Activated T-cell treated with anti-CD3 and anti-CD28 coated beads, Interleukin-2, amount 50 U/mL, for 1 hour (primary cell): Measurements from ENCODE around the gene MAN2B2.
"Not testable (repeated sequence)": the region's sequence is repeated elsewhere in the genome, so short reads cannot be mapped to it uniquely, and the experiment has no call there.

Experiments used
- DNase-seq: peaks from one replicate; pipeline ENCODE4 v3.0.0-alpha.2; 2020

The MAN2B2 gene

GRCh38 chr4:6649216-6649615 lies 74.2 kb downstream of the MAN2B2 start:
- DNase-seq = no peak

DNA sequence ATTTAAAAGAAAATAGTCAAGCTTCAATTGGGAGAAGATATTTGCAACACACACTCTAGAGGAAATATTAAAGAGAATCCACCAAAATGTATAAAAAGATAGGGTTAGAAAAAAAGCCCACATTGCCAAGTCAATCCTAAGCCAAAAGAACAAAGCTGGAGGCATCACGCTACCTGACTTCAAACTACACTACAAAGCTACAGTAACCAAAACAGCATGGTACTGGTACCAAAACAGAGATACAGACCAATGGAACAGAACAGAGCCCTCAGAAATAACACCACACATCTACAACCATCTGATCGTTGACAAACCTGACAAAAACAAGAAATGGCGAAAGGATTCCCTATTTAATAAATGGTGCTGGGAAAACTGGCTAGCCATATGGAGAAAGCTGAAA lies 79.2 kb downstream of the MAN2B2 start:
- not testable (repeated sequence) for DNase-seq

DNA sequence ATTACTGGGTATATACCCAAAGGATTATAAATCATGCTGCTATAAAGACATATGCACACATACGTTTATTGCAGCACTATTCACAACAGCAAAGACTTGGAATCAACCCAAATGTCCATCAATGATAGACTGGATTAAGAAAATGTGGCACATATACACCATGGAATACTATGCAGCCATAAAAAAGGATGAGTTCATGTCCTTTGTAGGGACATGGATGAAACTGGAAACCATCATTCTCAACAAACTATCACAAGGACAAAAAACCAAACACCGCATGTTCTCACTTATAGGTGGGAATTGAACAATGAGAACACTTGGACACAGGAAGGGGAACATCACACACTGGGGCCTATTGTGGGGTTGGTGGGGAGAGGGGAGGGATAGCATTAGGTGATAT lies 80.3 kb downstream of the MAN2B2 start:
- not testable (repeated sequence) for DNase-seq

DNA sequence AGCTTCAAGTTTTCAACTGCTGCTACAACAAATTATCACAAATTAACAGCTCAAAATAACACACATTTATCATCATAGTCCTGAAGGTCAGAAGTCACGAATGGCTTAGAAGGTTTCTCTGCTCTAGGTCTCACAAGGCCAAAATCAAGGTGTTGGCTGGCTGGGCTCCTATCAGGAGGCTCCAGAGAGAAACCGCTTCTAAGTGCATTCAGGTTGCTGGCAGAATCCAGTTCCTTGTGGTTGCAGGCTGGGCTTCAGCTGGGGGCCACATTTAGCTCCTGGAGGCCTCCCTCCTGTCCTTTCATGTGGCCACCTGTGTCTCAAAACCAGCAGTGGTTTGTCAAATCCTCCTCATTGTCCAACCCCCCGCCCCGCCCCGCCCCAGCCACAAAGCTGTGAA lies 80.9 kb downstream of the MAN2B2 start:
- no peak for DNase-seq

GRCh38 chr4:6657242-6658208 lies 82.5 kb downstream of the MAN2B2 start:
- DNase-seq = no peak

DNA sequence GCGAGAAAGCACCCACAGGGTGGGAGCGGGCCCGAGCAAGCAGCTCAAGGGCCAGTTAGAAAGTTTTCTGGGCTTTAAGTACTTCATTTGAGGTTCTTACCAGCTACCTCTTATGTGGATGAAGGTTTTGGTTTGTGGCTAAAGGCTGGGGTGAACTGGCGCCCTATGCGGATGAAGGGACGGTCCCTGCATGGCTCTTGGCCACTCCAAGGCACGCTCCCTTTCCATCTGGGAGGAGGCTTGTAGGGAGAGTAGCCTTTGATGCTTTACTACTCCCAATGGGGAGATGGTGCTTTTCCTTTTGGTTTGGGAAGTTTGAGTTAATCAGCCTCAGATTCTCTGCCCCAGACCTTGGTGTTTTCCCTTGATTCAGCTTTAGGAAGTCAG lies 83.2 kb downstream of the MAN2B2 start:
- DNase-seq = no peak

GRCh38 chr4:6658597-6659075 lies 83.6 kb downstream of the MAN2B2 start:
- DNase-seq = peak; percentile 69

DNA sequence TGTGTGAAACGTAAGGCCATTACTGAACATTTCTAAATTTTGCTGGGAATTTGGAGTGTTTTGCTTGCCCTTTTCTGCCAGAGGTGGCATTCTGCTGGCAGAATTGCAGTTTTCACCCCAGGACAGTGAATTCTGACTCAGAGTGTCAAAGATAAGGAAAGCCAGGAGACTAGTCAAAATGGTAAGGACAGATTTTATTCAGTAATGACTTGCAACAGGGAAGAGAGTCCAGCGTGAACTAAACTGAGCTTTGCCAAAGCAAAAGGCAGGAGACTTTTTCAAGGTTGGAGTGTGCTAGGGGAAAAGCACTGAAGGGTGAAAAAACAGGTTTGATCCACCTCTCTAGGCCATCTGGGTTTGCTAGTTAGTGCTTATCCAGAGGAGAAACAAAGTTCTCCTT lies 84.9 kb downstream of the MAN2B2 start:
- no peak for DNase-seq

DNA sequence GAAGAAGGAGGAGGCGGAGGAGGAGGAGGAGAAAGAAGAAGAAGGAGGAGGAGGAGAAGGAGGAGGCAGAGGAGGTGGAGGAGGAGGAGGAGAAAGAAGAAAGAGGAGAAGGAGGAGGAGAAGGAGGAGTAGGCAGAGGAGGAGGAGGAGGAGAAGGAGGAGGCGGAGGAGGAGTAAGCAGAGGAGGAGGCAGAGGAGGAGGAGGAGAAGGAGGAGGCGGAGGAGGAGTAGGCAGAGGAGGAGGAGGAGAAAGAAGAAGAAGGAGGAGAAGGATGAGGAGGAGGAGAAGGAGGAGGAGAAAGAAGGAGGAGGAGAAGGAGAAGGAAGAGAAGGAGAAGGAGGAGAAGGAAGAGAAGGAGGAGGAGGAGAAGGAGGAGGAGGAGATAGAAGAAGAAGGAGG lies 85.4 kb downstream of the MAN2B2 start:
- DNase-seq = no peak

DNA sequence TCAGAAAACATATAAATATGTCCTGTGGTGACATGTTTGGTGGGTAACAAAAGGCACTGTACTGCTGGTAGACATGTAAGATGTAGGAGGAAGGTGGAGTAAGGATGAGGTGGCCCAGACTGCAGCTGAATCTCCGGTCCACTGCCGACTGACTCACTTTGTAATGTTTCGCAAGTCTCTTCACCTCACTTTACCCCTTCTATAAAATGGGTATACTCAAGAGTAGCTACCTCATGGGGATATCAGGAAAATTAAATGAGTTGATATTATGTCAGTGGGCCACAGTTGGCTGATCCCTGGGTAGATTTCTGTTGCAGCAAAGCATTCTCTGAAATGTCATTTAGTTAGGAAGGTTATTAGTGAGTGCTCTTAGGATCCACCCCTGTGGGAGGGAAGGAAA lies 87.6 kb downstream of the MAN2B2 start:
- DNase-seq = no peak

GRCh38 chr4:6663596-6664393 lies 88.8 kb downstream of the MAN2B2 start:
- DNase-seq = no peak

DNA sequence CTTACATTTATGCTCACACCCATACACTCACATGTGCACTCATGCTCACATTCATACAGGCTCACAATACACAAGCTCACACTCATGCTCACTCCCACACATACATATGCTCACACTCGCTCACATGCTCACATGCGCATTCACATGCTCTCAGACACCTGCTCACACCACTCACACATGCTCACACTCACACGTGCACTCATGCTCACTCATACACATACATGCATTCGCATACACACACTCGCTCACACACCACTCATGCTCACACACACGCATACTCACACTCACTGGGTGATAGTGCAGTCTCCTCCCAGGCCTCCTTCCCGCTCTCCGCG lies 90.3 kb downstream of the MAN2B2 start:
- DNase-seq = no peak

DNA sequence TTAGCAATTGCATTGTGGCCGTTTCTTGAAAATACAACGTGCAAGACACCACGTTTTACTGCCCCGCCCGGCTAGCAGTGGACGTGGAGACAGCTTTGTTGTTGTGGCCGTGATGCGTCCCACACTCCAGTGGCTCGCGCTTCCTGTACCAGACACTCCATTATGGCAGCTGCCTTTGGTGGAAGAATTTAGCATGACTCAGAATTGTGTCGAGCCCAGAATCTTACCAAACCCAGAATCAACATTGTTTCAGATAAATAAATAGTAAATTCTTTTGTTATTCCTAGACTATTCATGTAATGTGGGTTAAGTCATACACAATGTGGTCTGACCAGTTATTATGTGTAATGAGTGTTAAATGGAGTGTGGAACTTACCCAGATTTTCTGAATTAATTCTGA lies 93.4 kb downstream of the MAN2B2 start:
- DNase-seq = no peak

DNA sequence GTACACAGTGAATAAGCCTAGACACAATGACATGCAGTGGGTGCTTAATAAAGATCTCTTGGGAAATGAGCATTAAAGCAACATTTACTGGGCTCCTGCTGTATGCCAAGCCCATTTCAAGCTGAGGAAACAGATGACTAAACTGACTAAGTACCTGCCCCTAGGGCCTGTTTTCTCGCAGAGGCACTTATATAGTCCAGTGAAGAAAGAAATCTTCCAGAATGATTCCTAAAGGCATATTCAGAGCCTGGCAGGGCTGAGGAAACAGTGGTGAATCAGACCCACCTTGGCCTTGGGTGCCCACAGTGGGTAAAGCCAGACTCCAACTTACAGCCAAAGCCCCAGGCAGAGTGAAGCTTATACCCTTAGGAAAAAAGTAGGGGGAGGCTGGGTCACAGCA lies 96.7 kb downstream of the MAN2B2 start:
- no peak for DNase-seq

- DNase-seq = no peak
Measured at GRCh38 chr4:6672131-6672530, 97.1 kb downstream of the MAN2B2 start.

DNA sequence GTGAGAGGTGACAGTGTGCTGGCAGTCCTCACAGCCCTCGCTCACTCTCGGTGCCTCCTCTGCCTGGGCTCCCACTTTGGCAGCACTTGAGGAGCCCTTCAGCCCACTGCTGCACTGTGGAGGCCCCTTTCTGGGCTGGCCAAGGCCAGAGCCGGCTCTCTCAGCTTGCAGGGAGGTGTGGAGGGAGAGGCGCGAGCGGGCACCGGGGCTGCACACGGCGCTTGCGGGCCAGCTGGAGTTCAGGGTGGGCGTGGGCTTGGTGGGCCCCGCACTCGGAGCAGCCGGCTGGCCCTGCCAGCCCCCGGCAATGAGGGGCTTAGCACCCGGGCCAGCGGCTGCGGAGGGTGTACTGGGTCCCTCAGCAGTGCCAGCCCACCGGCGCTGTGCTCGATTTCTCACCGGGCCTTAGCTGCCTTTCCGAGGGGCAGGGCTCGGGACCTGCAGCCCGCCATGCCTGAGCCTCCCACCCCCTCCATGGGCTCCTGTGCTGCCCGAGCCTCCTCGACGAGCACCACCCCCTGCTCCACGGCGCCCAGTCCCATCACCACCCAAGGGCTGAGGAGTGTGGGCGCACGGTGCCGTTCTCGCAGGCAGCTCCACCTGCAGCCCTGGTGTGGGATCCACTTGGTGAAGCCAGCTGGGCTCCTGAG lies 97.7 kb downstream of the MAN2B2 start:
- DNase-seq = not testable (repeated sequence)
